Activated CD4-positive, alpha-beta T cell treated with anti-CD3 and anti-CD28 coated beads, Interleukin-2, amount 10 ng/mL, durations not matched to agents 7 days and 5 days (primary cell): Measurements from ENCODE around the gene AGTRAP. TPM values are rescaled to one million over a fixed set of nuclear protein-coding genes. Genes with fewer than 3 reads are reported as not detected.

ENCODE experiments used
- CTCF ChIA-PET: fragments of 350-600 bp; sonication (Branson Sonifier 250); formaldehyde crosslinking; loops from one replicate; lab custom pipeline; 2021; ENCODE audit warnings: antibody characterized with exemption; lab: Charles Lee
- POLR2A ChIA-PET: fragments of 350-600 bp; sonication (Branson Sonifier 250); formaldehyde crosslinking; loops from one replicate; lab custom pipeline; 2021; ENCODE audit warnings: antibody characterized with exemption; lab: Charles Lee
- DNase-seq: peaks from one replicate; pipeline ENCODE4 v3.0.0-alpha.2; 2020
- H3K27ac Mint-ChIP-seq: one replicate; pipeline ENCODE4 v1.8.0; 2021; ENCODE audit warnings: mild to moderate bottlenecking, moderate library complexity, mixed read lengths
- H3K27me3 Mint-ChIP-seq: one replicate; pipeline ENCODE4 v1.8.0; 2021; ENCODE audit warnings: mixed read lengths
- H3K36me3 Mint-ChIP-seq: one replicate; pipeline ENCODE4 v1.8.0; 2021; ENCODE audit warnings: low read depth, mixed read lengths
- H3K4me1 Mint-ChIP-seq: one replicate; pipeline ENCODE4 v1.8.0; 2021; ENCODE audit warnings: mixed read lengths
- H3K4me3 Mint-ChIP-seq: one replicate; pipeline ENCODE4 v1.8.0; 2021; ENCODE audit warnings: mild to moderate bottlenecking, moderate library complexity, mixed read lengths
- H3K9me3 Mint-ChIP-seq: one replicate; pipeline ENCODE4 v1.8.0; 2021; ENCODE audit warnings: mixed read lengths
- total RNA-seq, 2 experiments: library from RNA; stranded (reverse); gene quantifications; one replicate each; pipeline ENCODE4 v1.2.3, GENCODE V29; 2021

The AGTRAP gene
- total RNA-seq, 2 experiments from 2014 or later = 41.3 to 42.7 TPM

DNA sequence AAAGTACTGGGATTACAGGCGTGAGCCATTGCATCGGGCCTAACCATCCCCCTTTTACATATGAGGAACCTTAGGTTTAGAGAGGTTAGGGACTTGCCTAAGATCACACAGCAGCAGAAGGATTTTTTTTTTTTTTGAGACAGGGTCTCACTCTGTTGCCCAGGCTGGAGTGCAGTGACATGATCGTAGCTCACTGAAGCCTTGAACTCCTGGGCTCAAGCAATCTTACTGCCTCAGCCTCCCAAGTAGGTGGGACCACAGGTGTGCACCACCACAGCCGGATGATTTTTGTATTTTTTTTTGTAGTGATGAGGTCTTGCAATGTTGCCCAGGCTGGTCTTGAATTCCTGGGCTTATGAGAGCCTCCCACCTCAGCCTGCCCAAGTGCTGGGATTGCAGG is 23.9 kb downstream of the AGTRAP start:
- Mint-ChIP-seq H3K36me3 (no peaks in the 10 kb centered on the region), H3K4me1 (peaks cover 6% of the 10 kb centered on the region), H3K4me3 (no peak overlapping the region), H3K27ac (no peak overlapping the region), H3K27me3 (peaks cover 34% of the 10 kb centered on the region), H3K9me3 (no peaks in the 10 kb centered on the region)
- DNase-seq = no peak
- POLR2A ChIA-PET = no interaction called here
- CTCF ChIA-PET = no interaction called here

DNA sequence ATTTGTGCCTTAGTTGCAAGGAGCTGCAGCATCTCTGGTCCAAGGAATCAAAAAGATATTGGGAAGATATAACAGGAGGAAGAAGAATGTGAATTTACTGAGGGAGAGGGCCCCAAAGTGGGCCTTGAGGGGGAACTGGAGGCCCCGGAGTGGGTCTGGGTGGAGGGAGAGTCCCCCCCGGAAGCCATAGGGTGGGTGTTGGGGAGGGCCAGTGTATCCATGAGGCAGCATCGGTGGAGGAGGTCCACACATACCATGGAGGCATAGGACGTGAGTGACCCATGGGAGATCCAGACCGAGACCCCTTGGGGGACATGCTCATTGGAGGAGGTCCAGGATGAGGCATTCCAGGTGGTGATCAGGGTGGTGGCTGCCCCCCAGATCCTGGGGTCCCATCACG is 25.3 kb downstream of the AGTRAP start:
- DNase-seq = no peak
- POLR2A ChIA-PET = no interaction called here
- no peaks in the 10 kb centered on the region for H3K36me3 Mint-ChIP-seq
- no peak overlapping the region for H3K4me3 Mint-ChIP-seq
- peaks cover 6% of the 10 kb centered on the region for H3K4me1 Mint-ChIP-seq
- H3K9me3 Mint-ChIP-seq = no peaks in the 10 kb centered on the region
- H3K27me3 Mint-ChIP-seq = peaks cover 29% of the 10 kb centered on the region
- no peak overlapping the region for H3K27ac Mint-ChIP-seq
- CTCF ChIA-PET = no interaction called here

DNA sequence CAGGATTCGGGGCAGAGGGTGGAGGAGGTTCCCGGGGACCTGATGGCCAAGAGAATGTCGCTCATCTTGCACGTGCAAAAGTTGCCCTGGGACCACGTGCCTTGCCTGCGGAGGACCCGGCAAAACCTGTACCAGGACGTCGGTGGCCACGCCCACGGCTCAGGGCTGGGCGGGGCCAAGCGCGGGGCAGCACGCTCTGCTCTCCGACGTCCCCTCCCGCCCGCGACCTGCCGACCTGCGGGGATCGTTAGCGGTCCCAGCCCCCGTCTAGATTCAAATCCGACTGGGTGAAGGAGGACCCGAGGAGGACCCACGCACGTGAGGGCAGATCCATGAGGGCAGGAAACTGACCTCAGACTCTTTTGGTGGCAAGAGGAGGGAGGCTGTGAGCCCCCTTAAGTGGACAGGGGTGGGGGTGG is 26.1 kb downstream of the AGTRAP start, which contains the start of gene C1orf167:
Gene C1orf167 (plus strand): TSS at position 206 of the 419 bp plus-strand sequence. CDS start 2,208 bp downstream, outside the sequence.
- CTCF ChIA-PET = no interaction called here
- no peak within 1 kb of the TSS for H3K27ac Mint-ChIP-seq

DNA sequence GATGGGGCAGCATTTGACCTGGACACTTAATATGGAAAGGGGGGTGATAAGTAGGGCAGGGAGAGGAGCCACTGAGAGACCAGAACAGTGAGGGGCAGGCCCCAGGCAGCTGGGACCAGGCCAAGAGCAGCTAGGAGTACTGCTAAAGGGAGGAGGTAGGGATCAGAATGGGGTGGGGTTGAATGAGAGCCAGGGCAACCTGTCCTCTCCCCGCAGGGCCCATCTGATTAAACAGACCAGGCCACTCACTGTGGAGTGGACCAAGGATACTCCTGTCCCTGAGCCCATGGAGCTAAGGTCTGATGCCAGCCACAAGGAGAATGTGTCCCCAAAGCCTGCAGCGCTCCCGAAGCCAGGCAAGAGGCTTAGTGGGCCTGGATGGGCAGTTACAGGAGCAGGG is 28.2 kb downstream of the AGTRAP start:
- Mint-ChIP-seq H3K36me3 (no peaks in the 10 kb centered on the region), H3K27me3 (peaks cover 21% of the 10 kb centered on the region), H3K27ac (no peak overlapping the region), H3K9me3 (no peaks in the 10 kb centered on the region), H3K4me1 (peaks cover 6% of the 10 kb centered on the region), H3K4me3 (no peak overlapping the region)
- POLR2A ChIA-PET = no interaction called here
- CTCF ChIA-PET = no interaction called here
- DNase-seq = no peak

More for the DNA sequence above, 26.1 kb downstream of the AGTRAP start, which contains the start of gene C1orf167:
- H3K4me1 Mint-ChIP-seq = peaks cover 6% of the 10 kb centered on the region
- peaks cover 25% of the 10 kb centered on the region for H3K27me3 Mint-ChIP-seq
- peak; percentile 29 for DNase-seq
- POLR2A ChIA-PET = no interaction called here
- no peak within 1 kb of the TSS for H3K4me3 Mint-ChIP-seq
- H3K9me3 Mint-ChIP-seq = no peaks in the 10 kb centered on the region
- no peaks in the 10 kb centered on the region for H3K36me3 Mint-ChIP-seq

DNA sequence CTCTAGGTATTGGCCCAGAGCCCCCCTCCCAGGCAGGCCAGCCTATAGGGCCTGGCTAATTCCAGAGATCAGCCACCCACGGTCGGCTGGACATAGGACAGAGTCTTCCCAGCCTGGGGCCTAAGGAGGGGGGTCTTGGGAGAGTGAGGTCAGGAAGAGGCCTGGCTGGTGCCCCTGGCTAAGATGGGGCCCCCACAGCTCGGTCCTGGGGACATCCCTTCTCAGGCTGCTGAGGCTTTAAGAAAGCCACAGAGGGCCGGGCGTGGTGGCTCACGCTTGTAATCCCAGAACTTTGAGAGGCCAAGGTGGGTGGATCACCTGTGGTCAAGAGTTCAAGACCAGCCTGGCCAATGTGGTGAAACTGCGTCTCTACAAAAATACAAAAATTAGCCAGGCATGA is 28.6 kb downstream of the AGTRAP start:
- DNase-seq = no peak
- H3K4me1 Mint-ChIP-seq = peaks cover 6% of the 10 kb centered on the region
- H3K27ac Mint-ChIP-seq = no peak overlapping the region
- no peaks in the 10 kb centered on the region for H3K36me3 Mint-ChIP-seq
- no peak overlapping the region for H3K4me3 Mint-ChIP-seq
- no peaks in the 10 kb centered on the region for H3K9me3 Mint-ChIP-seq
- POLR2A ChIA-PET = no interaction called here
- peaks cover 21% of the 10 kb centered on the region for H3K27me3 Mint-ChIP-seq
- CTCF ChIA-PET = interaction anchor here (1.2 kb wide), 1 partner anchor 20 kb away, joined by 3 read pairs; no protein-coding TSS in a partner anchor

DNA sequence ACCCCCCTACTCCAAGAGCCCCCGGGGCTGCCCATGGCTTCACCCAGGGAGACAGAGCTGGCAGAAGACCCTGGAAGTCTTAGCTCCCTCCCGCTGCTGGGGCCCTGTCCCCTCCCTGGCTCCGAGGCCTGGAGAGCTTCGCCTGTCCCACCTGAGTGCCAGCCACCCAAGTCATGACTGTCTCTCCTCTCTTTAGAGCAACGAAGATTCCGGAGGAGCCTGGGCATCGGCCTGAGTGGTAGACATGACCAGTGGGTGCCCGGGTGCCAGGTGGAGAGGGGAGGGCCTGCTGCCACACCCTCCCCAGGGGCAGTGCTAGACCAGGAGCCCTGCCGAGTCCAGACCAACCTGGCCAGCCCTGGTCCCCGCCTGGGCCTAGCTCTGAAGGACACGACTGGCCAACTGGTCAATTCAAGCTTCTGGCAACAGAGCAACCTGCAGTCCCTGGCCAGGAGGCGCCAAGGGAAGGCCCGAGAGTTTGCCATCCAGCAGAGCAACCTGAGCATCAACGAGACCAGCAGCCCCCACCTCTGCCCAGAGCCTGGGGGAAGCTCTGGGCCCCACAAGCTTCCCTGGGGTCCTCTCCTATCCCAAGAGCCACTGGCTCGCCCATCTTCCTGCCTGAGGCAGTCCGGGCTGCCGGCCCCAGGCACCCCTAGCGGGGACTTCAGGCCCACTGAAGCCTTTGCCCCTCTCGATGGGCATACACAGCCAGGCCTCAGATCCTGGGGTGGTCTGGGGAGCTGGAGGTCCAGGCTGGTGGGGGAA is 29.9 kb downstream of the AGTRAP start:
- no peaks in the 10 kb centered on the region for H3K36me3 Mint-ChIP-seq
- ChIA-PET CTCF (interaction anchor here (0.7 to 1.3 kb wide), 3 partner anchors 19 to 728 kb away, joined by 3 to 4 read pairs (median 3); no protein-coding TSS in a partner anchor), POLR2A (no interaction called here)
- H3K27ac Mint-ChIP-seq = no peak overlapping the region
- peaks cover 19% of the 10 kb centered on the region for H3K27me3 Mint-ChIP-seq
- peaks cover 6% of the 10 kb centered on the region for H3K4me1 Mint-ChIP-seq
- no peak for DNase-seq
- no peaks in the 10 kb centered on the region for H3K9me3 Mint-ChIP-seq
- H3K4me3 Mint-ChIP-seq = no peak overlapping the region

DNA sequence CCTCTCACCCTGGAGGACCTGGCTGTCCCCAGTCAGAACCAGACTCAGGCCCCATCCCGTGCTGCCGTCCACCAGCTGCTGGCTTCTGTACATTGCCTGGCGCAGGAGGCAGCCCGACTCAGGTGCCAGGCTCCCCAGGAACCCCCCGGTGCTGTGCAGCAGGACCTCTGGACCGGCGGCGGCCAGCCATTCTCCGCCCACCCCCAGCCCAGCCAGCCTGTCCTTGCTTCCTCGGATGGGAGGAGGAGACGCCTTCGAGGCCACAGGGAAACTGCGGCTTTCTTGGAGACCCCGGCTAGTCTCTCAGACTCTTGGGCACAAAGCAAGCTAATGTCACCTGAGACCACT is 30.5 kb downstream of the AGTRAP start:
- Mint-ChIP-seq H3K27ac (no peak overlapping the region), H3K27me3 (peaks cover 14% of the 10 kb centered on the region), H3K4me3 (no peak overlapping the region), H3K9me3 (no peaks in the 10 kb centered on the region), H3K4me1 (peaks cover 4% of the 10 kb centered on the region), H3K36me3 (no peaks in the 10 kb centered on the region)
- DNase-seq = no peak
- CTCF ChIA-PET = interaction anchor here (1.3 kb wide), 1 partner anchor 729 kb away, joined by 3 read pairs; no protein-coding TSS in a partner anchor
- POLR2A ChIA-PET = no interaction called here

DNA sequence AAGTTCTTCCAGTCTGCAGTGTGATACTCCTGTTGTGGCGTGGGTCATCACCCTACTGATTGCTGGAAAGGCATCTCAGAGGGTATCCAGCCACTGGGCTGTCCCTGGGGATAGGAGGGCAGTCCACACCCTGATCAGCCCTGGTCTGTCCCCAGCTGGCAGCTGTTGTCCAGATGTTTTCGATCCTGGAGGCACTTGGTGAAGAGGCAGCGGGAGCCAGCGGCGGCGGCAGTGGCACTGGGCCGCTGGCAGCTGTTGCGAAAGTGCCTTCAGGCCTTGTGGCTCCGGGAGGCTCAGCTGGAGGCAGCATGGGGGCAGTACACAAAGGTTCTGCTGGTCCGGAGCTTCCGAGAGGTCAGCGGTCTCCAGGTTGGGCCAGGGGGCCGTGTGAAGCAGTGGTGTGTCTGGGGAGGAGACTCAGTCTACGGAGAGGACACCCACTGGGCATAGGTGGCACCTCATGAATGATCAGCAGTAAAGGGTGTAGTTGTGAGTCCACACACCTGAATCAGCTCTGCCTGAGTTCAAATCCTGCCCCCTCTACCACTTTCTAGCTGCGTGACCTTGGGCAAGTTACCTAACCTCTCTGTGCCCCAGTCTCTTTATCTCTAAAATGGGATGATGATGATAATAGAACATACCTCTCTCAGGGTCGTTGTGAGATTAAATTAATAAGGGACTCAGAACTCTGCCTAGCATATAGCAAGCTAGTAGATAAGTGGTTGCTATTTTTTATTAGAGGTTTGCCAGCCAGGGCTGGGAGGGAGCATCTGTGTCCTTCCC is 32.2 kb downstream of the AGTRAP start:
- H3K4me1 Mint-ChIP-seq = no peaks in the 10 kb centered on the region
- no peak overlapping the region for H3K27ac Mint-ChIP-seq
- no peaks in the 10 kb centered on the region for H3K27me3 Mint-ChIP-seq
- CTCF ChIA-PET = no interaction called here
- H3K36me3 Mint-ChIP-seq = no peaks in the 10 kb centered on the region
- DNase-seq = no peak
- no peak overlapping the region for H3K4me3 Mint-ChIP-seq
- H3K9me3 Mint-ChIP-seq = no peaks in the 10 kb centered on the region
- POLR2A ChIA-PET = no interaction called here

DNA sequence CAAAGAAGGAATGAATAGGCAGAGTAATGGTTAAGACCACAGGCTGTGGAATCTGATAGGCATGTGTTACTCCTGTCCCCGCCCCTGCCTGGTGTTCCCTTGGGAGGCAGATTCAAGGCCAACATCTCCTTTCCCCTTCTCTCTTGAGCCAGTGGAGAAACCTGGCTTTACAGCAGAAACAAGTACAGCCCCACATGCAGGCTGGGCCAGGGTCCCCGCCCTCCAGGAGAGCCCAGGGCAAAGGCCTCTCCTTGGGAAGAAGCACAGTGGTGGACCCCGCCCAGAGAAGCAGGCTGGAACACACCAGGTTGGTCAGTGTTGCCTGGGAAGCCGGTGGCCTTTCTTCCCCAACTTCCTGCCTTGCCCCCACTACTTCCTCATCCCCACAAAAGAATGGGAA is 32.9 kb downstream of the AGTRAP start:
- ChIA-PET CTCF (interaction anchor here (0.9 kb wide), 1 partner anchor 28 kb away, joined by 5 read pairs; no protein-coding TSS in a partner anchor), POLR2A (no interaction called here)
- H3K27ac Mint-ChIP-seq = no peak overlapping the region
- no peak overlapping the region for H3K4me3 Mint-ChIP-seq
- H3K36me3 Mint-ChIP-seq = no peaks in the 10 kb centered on the region
- no peaks in the 10 kb centered on the region for H3K27me3 Mint-ChIP-seq
- H3K9me3 Mint-ChIP-seq = no peaks in the 10 kb centered on the region
- no peaks in the 10 kb centered on the region for H3K4me1 Mint-ChIP-seq
- no peak for DNase-seq

DNA sequence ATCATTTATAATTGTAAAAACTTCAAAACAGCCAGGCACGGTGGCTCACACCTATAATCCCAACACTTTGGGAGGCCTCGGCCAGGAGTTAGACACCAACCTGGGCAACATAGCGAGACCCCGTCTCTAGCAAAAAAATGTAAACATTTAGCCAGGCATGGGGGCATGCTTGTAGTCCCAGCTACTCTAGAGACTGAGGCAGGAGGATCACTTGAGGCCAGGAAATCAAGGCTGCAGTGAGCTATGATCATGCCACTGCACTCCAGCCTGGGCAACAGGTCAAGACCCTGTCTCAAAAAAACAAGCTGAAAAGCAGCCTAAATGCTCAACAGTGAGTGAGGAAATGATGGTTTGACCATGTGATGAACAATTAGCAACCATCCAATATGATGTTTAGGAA is 33.3 kb downstream of the AGTRAP start:
- Mint-ChIP-seq H3K27ac (no peak overlapping the region), H3K9me3 (no peaks in the 10 kb centered on the region), H3K4me3 (no peak overlapping the region), H3K4me1 (no peaks in the 10 kb centered on the region), H3K27me3 (peaks cover under 1% of the 10 kb centered on the region), H3K36me3 (no peaks in the 10 kb centered on the region)
- no peak for DNase-seq
- ChIA-PET CTCF (interaction anchor here (0.6 to 0.9 kb wide), 2 partner anchors 29 to 144 kb away, joined by 5 read pairs; no protein-coding TSS in a partner anchor), POLR2A (no interaction called here)

DNA sequence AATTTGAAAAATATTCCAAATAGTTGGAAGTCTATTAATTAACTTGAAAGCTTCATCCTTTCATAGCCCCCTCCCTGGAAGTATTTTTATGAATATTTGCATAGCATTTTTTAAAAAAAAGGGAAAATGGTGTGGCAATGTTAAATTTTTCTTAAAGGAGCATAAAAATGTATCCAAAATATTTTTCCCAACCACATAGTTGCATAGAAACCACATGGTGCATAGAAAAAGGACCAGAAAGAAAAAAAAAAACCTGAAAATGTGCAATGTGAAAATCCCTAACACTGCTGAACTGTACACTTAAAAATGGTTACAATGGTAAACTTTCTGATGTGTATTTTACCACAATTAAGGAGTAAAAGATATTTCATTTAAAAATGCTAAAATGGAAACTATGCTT is 34.1 kb downstream of the AGTRAP start:
- H3K4me1 Mint-ChIP-seq = no peaks in the 10 kb centered on the region
- POLR2A ChIA-PET = no interaction called here
- H3K9me3 Mint-ChIP-seq = no peaks in the 10 kb centered on the region
- no peak overlapping the region for H3K4me3 Mint-ChIP-seq
- CTCF ChIA-PET = interaction anchor here (0.6 to 0.9 kb wide), 2 partner anchors 29 to 144 kb away, joined by 5 read pairs; no protein-coding TSS in a partner anchor
- H3K27ac Mint-ChIP-seq = no peak overlapping the region
- H3K27me3 Mint-ChIP-seq = peaks cover 5% of the 10 kb centered on the region
- no peaks in the 10 kb centered on the region for H3K36me3 Mint-ChIP-seq
- DNase-seq = no peak

DNA sequence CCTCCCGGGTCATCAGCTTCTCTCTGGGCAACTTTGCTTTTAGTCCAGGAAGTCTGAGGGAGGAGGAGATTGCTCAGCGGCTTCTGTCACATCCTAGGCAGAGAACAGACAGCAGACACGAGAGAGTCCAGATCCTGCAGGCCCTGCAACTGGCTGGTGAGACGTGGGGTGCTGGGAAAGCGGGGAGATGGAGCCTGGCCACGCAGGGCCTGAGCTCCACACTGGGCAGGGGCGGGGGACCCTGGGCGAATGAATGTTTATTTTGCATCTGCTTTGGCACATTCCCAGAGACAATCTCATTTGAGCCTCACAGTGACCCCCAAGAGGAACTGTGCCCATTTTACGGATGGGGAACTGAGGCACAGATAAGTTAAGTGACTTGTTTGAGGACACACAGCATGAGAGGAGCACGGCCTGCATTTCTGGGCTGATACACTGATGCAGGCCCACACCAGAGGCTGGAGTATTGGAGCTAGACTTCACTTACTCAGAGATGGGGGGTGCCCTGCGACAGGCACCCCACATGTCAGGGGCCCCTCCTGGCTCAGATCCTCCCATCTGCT is 35.6 kb downstream of the AGTRAP start:
- Mint-ChIP-seq H3K27me3 (peaks cover 5% of the 10 kb centered on the region), H3K9me3 (no peaks in the 10 kb centered on the region), H3K4me1 (no peaks in the 10 kb centered on the region), H3K36me3 (no peaks in the 10 kb centered on the region), H3K4me3 (no peak overlapping the region), H3K27ac (no peak overlapping the region)
- ChIA-PET POLR2A (interaction anchor here (0.7 kb wide), 1 partner anchor 136 kb away, joined by 5 read pairs; no protein-coding TSS in a partner anchor), CTCF (no interaction called here)
- no peak for DNase-seq
